ENCODE measurements around the gene HIPK3.

HIPK3 gene

DNA sequence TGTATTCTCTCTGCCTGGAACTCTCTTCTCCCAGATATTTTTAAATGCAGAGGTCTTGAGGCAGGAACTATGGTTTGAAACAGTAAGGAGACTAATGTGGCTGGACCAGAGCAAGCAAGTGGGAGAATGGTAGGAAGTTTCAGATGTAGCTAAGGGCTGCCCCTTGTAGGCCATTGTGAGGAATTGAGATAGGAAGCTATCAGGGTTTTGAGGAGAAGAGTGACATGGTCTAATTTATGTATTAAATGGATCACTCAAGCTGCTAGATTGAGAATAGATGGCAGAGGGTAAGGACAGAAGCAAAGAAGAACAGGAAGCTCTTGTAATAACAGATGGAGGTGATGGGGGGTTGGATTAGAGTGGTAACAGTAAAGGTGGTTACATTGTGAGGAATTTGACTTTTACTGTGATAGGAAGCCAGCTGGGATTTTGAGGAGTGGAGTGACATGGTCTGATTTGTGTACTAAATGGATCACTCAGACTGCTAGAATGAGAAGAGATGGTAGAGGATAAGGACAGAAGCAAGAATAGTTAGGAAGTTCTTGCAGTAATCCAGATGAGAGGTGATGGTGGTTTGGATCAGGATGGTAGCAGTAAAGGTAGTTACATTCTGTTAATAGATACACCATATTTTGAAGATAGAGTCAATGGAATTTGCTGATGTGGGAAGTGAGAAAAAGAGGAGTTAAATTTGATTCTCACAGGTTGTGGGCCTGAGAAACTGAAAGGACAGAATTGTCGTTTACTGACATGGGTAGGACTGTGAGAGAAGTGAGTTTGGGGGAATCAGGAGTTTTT, 63.0 kb downstream of the HIPK3 start:
- Histone ChIP-seq H3K14ac (ENCODE audit: low read length) (no peak overlapping the region), H4K12ac (ENCODE audit: low read depth, low read length) (no peak overlapping the region), H3K27me3 (ENCODE audit: insufficient read depth, low read length) (no peaks in the 10 kb centered on the region), H3K18ac (ENCODE audit: low read length) (no peak overlapping the region), H3K4me1 (ENCODE audit: control insufficient read depth in 1 of 2, insufficient read depth in 2 of 2, low read length in 2 of 2) (no peaks in the 10 kb centered on the region), H3K9ac (ENCODE audit: low read length) (no peak overlapping the region), H2BK120ac (ENCODE audit: insufficient read depth, low read length, poor library complexity) (no peak overlapping the region), H4K91ac (ENCODE audit: low read depth, low read length) (no peak overlapping the region), H2AFZ (ENCODE audit: insufficient read depth, low read length, poor library complexity) (no peak overlapping the region), H2AK5ac (ENCODE audit: low read length) (no peak overlapping the region), H3K9me3 (ENCODE audit: insufficient read depth, low read depth, low read length) (no peaks in the 10 kb centered on the region), H3K79me1 (ENCODE audit: low read length) (peaks cover 1% of the 10 kb centered on the region), H2BK5ac (ENCODE audit: low read depth, low read length, poor library complexity) (no peak overlapping the region), H3K4me3 (ENCODE audit: low read depth, low read length) (no peak overlapping the region), H2BK12ac (ENCODE audit: low read length) (no peak overlapping the region), H3K23ac (ENCODE audit: low read length) (no peak overlapping the region), H3K79me2 (ENCODE audit: control insufficient read depth, insufficient read depth, low read length, poor library complexity) (no peaks in the 10 kb centered on the region), H3K36me3 (ENCODE audit: control insufficient read depth in 1 of 2, insufficient read depth in 2 of 2, low read length in 2 of 2) (no peaks in the 10 kb centered on the region), H3K4me2 (ENCODE audit: low read length) (no peak overlapping the region), H4K8ac (ENCODE audit: low read depth, low read length) (no peak overlapping the region), H3K4ac (ENCODE audit: low read depth, low read length) (no peak overlapping the region), H3K27ac (ENCODE audit: low read depth, low read length) (no peak overlapping the region)
- DNase-seq: no peak
- no CpG with 5 or more reads among the region's 1 CpG for WGBS (ENCODE audit: extremely low coverage, insufficient coverage, insufficient read length)

DNA sequence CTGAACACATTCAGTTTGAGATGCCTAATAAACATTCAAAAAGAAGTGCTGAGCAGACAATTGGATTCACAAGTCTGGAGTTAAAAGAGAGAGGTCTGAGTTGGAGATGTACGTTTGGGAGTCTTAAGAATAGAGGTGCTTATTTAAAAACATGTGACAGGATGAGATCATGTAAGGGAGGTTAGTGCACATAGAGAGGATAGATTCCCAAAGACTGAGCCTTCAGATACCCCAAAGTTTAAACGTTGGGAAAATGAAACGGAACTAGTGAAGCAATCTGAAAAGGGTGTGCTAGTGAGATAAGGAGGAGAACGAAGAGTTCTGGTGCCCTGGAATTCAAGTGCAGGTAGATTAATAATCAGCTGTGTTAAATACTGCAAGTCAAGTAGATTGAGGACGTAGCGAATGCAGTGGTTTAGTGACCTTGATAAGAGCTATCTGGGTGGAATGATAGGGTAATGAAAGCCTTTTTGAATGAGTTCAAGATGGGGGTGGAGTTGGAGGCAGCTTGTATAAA, 63.7 kb downstream of the HIPK3 start:
- Histone ChIP-seq H3K4me2 (ENCODE audit: low read length) (no peak overlapping the region), H3K79me2 (ENCODE audit: control insufficient read depth, insufficient read depth, low read length, poor library complexity) (no peaks in the 10 kb centered on the region), H4K91ac (ENCODE audit: low read depth, low read length) (no peak overlapping the region), H2BK120ac (ENCODE audit: insufficient read depth, low read length, poor library complexity) (no peak overlapping the region), H3K4me1 (ENCODE audit: control insufficient read depth in 1 of 2, insufficient read depth in 2 of 2, low read length in 2 of 2) (no peaks in the 10 kb centered on the region), H3K9ac (ENCODE audit: low read length) (no peak overlapping the region), H3K14ac (ENCODE audit: low read length) (no peak overlapping the region), H3K18ac (ENCODE audit: low read length) (no peak overlapping the region), H3K4ac (ENCODE audit: low read depth, low read length) (peak overlapping the region; percentile 47), H4K12ac (ENCODE audit: low read depth, low read length) (no peak overlapping the region), H2AFZ (ENCODE audit: insufficient read depth, low read length, poor library complexity) (no peak overlapping the region), H3K23ac (ENCODE audit: low read length) (no peak overlapping the region), H3K27ac (ENCODE audit: low read depth, low read length) (no peak overlapping the region), H2BK12ac (ENCODE audit: low read length) (no peak overlapping the region), H2BK5ac (ENCODE audit: low read depth, low read length, poor library complexity) (no peak overlapping the region), H3K4me3 (ENCODE audit: low read depth, low read length) (no peak overlapping the region), H3K79me1 (ENCODE audit: low read length) (peaks cover 1% of the 10 kb centered on the region), H2AK5ac (ENCODE audit: low read length) (no peak overlapping the region), H3K9me3 (ENCODE audit: insufficient read depth, low read depth, low read length) (no peaks in the 10 kb centered on the region), H3K36me3 (ENCODE audit: control insufficient read depth in 1 of 2, insufficient read depth in 2 of 2, low read length in 2 of 2) (no peaks in the 10 kb centered on the region), H3K27me3 (ENCODE audit: insufficient read depth, low read length) (no peaks in the 10 kb centered on the region), H4K8ac (ENCODE audit: low read depth, low read length) (no peak overlapping the region)
- DNase-seq: no peak
- WGBS (ENCODE audit: extremely low coverage, insufficient coverage, insufficient read length): no CpG with 5 or more reads among the region's 6 CpGs

DNA sequence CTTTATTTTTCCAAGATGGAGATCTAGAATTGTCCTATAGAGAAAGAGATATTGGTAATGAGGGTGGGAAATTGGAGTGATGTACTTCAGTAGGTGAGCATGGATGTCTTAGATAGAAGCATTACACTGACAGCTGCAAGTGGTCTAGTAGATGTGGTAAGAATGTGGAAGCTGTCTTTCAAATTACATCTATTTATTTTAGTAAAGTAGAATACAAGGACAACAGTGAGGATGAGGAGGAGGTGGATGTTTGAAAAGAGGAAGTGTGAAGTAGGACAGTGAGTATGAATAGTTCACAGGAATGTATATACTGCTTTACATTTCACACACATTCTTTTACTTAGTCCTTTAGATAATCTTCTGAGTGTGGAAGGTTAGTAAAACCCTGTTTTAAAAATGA, 64.2 kb downstream of the HIPK3 start:
- H3K14ac ChIP-seq (ENCODE audit: low read length): no peak overlapping the region
- peaks cover 1% of the 10 kb centered on the region for H3K79me1 ChIP-seq (ENCODE audit: low read length)
- no peaks in the 10 kb centered on the region for H3K36me3 ChIP-seq (ENCODE audit: control insufficient read depth in 1 of 2, insufficient read depth in 2 of 2, low read length in 2 of 2)
- no peak overlapping the region for H4K8ac ChIP-seq (ENCODE audit: low read depth, low read length)
- no peak overlapping the region for H4K12ac ChIP-seq (ENCODE audit: low read depth, low read length)
- H2AK5ac ChIP-seq (ENCODE audit: low read length): no peak overlapping the region
- no peak overlapping the region for H3K9ac ChIP-seq (ENCODE audit: low read length)
- H3K9me3 ChIP-seq (ENCODE audit: insufficient read depth, low read depth, low read length): no peaks in the 10 kb centered on the region
- H3K79me2 ChIP-seq (ENCODE audit: control insufficient read depth, insufficient read depth, low read length, poor library complexity): no peaks in the 10 kb centered on the region
- no peak overlapping the region for H2BK120ac ChIP-seq (ENCODE audit: insufficient read depth, low read length, poor library complexity)
- no peak for DNase-seq
- no peak overlapping the region for H3K4me3 ChIP-seq (ENCODE audit: low read depth, low read length)
- no peak overlapping the region for H2AFZ ChIP-seq (ENCODE audit: insufficient read depth, low read length, poor library complexity)
- no peak overlapping the region for H3K27ac ChIP-seq (ENCODE audit: low read depth, low read length)
- no peak overlapping the region for H3K4me2 ChIP-seq (ENCODE audit: low read length)
- H3K18ac ChIP-seq (ENCODE audit: low read length): no peak overlapping the region
- H2BK5ac ChIP-seq (ENCODE audit: low read depth, low read length, poor library complexity): no peak overlapping the region
- H3K23ac ChIP-seq (ENCODE audit: low read length): no peak overlapping the region
- H3K27me3 ChIP-seq (ENCODE audit: insufficient read depth, low read length): no peaks in the 10 kb centered on the region
- H2BK12ac ChIP-seq (ENCODE audit: low read length): no peak overlapping the region
- H4K91ac ChIP-seq (ENCODE audit: low read depth, low read length): no peak overlapping the region
- no peaks in the 10 kb centered on the region for H3K4me1 ChIP-seq (ENCODE audit: control insufficient read depth in 1 of 2, insufficient read depth in 2 of 2, low read length in 2 of 2)
- no peak overlapping the region for H3K4ac ChIP-seq (ENCODE audit: low read depth, low read length)

DNA sequence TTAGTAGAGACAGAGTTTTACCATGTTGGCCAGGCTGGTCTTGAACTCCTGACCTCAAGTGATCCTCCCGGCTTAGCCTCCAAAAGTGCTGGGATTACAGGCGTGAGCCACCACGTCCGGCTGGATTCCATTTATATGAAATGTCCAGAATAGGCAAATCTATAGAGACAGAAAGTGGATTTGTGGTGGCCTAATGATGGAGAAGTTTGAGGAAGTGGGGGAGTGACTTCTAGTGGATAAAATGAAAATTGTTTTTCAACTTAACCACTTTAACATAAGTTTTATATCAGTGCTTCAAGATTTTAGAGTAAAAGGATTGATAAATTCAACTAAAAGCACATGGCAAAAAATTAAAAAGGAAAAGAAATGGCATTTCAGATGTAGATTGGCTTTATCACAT, 66.2 kb downstream of the HIPK3 start:
- no peak overlapping the region for H3K4me3 ChIP-seq (ENCODE audit: low read depth, low read length)
- H3K14ac ChIP-seq (ENCODE audit: low read length): no peak overlapping the region
- no peak overlapping the region for H3K9ac ChIP-seq (ENCODE audit: low read length)
- H2AFZ ChIP-seq (ENCODE audit: insufficient read depth, low read length, poor library complexity): no peak overlapping the region
- no peak overlapping the region for H3K23ac ChIP-seq (ENCODE audit: low read length)
- no peak overlapping the region for H2BK120ac ChIP-seq (ENCODE audit: insufficient read depth, low read length, poor library complexity)
- WGBS (ENCODE audit: extremely low coverage, insufficient coverage, insufficient read length): no CpG with 5 or more reads among the region's 4 CpGs
- no peak overlapping the region for H2BK5ac ChIP-seq (ENCODE audit: low read depth, low read length, poor library complexity)
- H3K9me3 ChIP-seq (ENCODE audit: insufficient read depth, low read depth, low read length): no peaks in the 10 kb centered on the region
- no peaks in the 10 kb centered on the region for H3K4me1 ChIP-seq (ENCODE audit: control insufficient read depth in 1 of 2, insufficient read depth in 2 of 2, low read length in 2 of 2)
- DNase-seq: peak in 1 of 2 donors; percentile 20
- no peak overlapping the region for H3K27ac ChIP-seq (ENCODE audit: low read depth, low read length)
- H4K91ac ChIP-seq (ENCODE audit: low read depth, low read length): no peak overlapping the region
- H3K79me1 ChIP-seq (ENCODE audit: low read length): peaks cover 1% of the 10 kb centered on the region
- no peak overlapping the region for H4K12ac ChIP-seq (ENCODE audit: low read depth, low read length)
- no peak overlapping the region for H3K18ac ChIP-seq (ENCODE audit: low read length)
- no peaks in the 10 kb centered on the region for H3K27me3 ChIP-seq (ENCODE audit: insufficient read depth, low read length)
- H3K36me3 ChIP-seq (ENCODE audit: control insufficient read depth in 1 of 2, insufficient read depth in 2 of 2, low read length in 2 of 2): no peaks in the 10 kb centered on the region
- H4K8ac ChIP-seq (ENCODE audit: low read depth, low read length): no peak overlapping the region
- H3K4me2 ChIP-seq (ENCODE audit: low read length): no peak overlapping the region
- H3K4ac ChIP-seq (ENCODE audit: low read depth, low read length): no peak overlapping the region
- no peak overlapping the region for H2AK5ac ChIP-seq (ENCODE audit: low read length)
- no peaks in the 10 kb centered on the region for H3K79me2 ChIP-seq (ENCODE audit: control insufficient read depth, insufficient read depth, low read length, poor library complexity)
- no peak overlapping the region for H2BK12ac ChIP-seq (ENCODE audit: low read length)
